HG03097 (cell line): Measurements from ENCODE around the gene TOMM6.

Experiments used
- ATAC-seq: cut with Tn5 transposase; IDR thresholded peaks from one replicate; pipeline ENCODE4 v1.9.1; 2021; ENCODE audit not compliant: unreplicated experiment, low FRiP score

Gene TOMM6

GRCh38 chr6:41787219-41787917 lies at the start of gene TOMM6:
Gene TOMM6 (plus strand): TSS chr6:41787694. CDS start chr6:41787698, 4 bp downstream.
- ATAC-seq: peak; percentile 79

GRCh38 chr6:41739041-41739440 lies 48.5 kb upstream of the TOMM6 start:
- ATAC-seq: no peak

- ATAC-seq: no peak
These were observed 46.9 kb upstream of the TOMM6 start for GRCh38 chr6:41740366-41741162.

GRCh38 chr6:41741625-41742490 lies 45.6 kb upstream of the TOMM6 start:
- no peak for ATAC-seq

- ATAC-seq: no peak
These were observed 43.9 kb upstream of the TOMM6 start for GRCh38 chr6:41743406-41744235.

GRCh38 chr6:41744236-41744787 lies 43.2 kb upstream of the TOMM6 start:
- no peak for ATAC-seq

GRCh38 chr6:41746107-41746506 lies 41.4 kb upstream of the TOMM6 start:
- no peak for ATAC-seq

- ATAC-seq: no peak
These were observed 40.0 kb upstream of the TOMM6 start, which contains the start of gene PGC for GRCh38 chr6:41747256-41748101. Gene PGC (minus strand): TSS chr6:41747397. CDS start chr6:41747334, 63 bp downstream.

GRCh38 chr6:41748102-41748477 lies 39.4 kb upstream of the TOMM6 start:
- no peak for ATAC-seq

- no peak for ATAC-seq
These were observed 39.0 kb upstream of the TOMM6 start for GRCh38 chr6:41748542-41748941.

GRCh38 chr6:41750374-41750773 lies 37.1 kb upstream of the TOMM6 start:
- no peak for ATAC-seq

GRCh38 chr6:41755895-41756294 lies 31.6 kb upstream of the TOMM6 start:
- no peak for ATAC-seq

- ATAC-seq: no peak
These were observed 31.1 kb upstream of the TOMM6 start for GRCh38 chr6:41756354-41756753.

GRCh38 chr6:41757271-41757670 lies 30.2 kb upstream of the TOMM6 start:
- no peak for ATAC-seq

- no peak for ATAC-seq
These were observed 29.4 kb upstream of the TOMM6 start for GRCh38 chr6:41757931-41758640.

- ATAC-seq: no peak
These were observed 28.9 kb upstream of the TOMM6 start for GRCh38 chr6:41758641-41759035.

GRCh38 chr6:41759106-41759904 lies 28.2 kb upstream of the TOMM6 start:
- no peak for ATAC-seq
